SU-DHL-6 (cell line): ENCODE data around the gene TNN.

Source experiments
- H2AFZ ChIP-seq: fragments of 200-600 bp; sonication (generic); 2 replicates; pipeline ENCODE4 v1.6.1; 2014; ENCODE audit warnings: low read depth, mild to moderate bottlenecking, moderate library complexity, mixed read lengths, antibody characterized with exemption, low read length; ENCODE audit not compliant: severe bottlenecking
- H3F3A ChIP-seq: fragments of 200-600 bp; shearing (Covaris generic); 2 replicates; pipeline ENCODE4 v1.6.0; 2016; ENCODE audit warnings: antibody characterized with exemption, mild to moderate bottlenecking; ENCODE audit not compliant: insufficient read depth
- H3K27ac ChIP-seq: fragments of 200-600 bp; sonication (generic); 2 replicates; pipeline ENCODE4 v1.5.1; 2016; ENCODE audit warnings: low read depth, mild to moderate bottlenecking, low read length, moderate library complexity, mixed read lengths
- H3K27me3 ChIP-seq: fragments of 200-600 bp; sonication (generic), shearing (Covaris generic); 2 replicates; pipeline ENCODE4 v1.6.0; 2014; ENCODE audit warnings: mild to moderate bottlenecking, low read length
- H3K36me3 ChIP-seq: fragments of 200-600 bp; sonication (generic); 2 replicates; pipeline ENCODE4 v1.6.1; 2014; ENCODE audit warnings: mild to moderate bottlenecking, low read length, mixed read lengths
- H3K4me2 ChIP-seq: fragments of 300-600, 200-600 bp; shearing (Covaris generic), sonication (generic); 2 replicates; pipeline ENCODE4 v1.6.0; 2014; ENCODE audit warnings: low read length, low read depth, mild to moderate bottlenecking; ENCODE audit not compliant: poor library complexity, severe bottlenecking
- H3K4me3 ChIP-seq: fragments of 200-600 bp; sonication (generic); 2 replicates; pipeline ENCODE4 v1.5.1; 2014; ENCODE audit warnings: antibody characterized with exemption, low read length, mild to moderate bottlenecking, mixed read lengths; ENCODE audit not compliant: insufficient read depth, poor library complexity, severe bottlenecking
- H3K79me2 ChIP-seq: fragments of 200-600 bp; sonication (generic); 2 replicates; pipeline ENCODE4 v1.6.1; 2014; ENCODE audit warnings: mild to moderate bottlenecking, low read length, moderate library complexity; ENCODE audit not compliant: insufficient read depth
- H3K9ac ChIP-seq: fragments of 200-600 bp; sonication (generic); 2 replicates; pipeline ENCODE4 v1.7.0; 2014; ENCODE audit warnings: mild to moderate bottlenecking, low read length
- H3K9me2 ChIP-seq: fragments of 200-600 bp; sonication (generic); replicated peaks from 2 replicates; pipeline ENCODE4 v1.6.1; 2014; ENCODE audit warnings: low read length; ENCODE audit not compliant: insufficient read depth
- H3K9me3 ChIP-seq: fragments of 200-600 bp; sonication (generic); 2 replicates; pipeline ENCODE4 v1.6.1; 2014; ENCODE audit warnings: low read length, mixed read lengths; ENCODE audit not compliant: insufficient read depth
- H4K20me1 ChIP-seq: fragments of 200-600 bp; sonication (generic); 2 replicates; pipeline ENCODE4 v1.6.1; 2014; ENCODE audit warnings: low read depth, mild to moderate bottlenecking, antibody characterized with exemption, low read length, moderate library complexity, mixed read lengths
- CTCF ChIP-seq: fragments of 200-600 bp; sonication (generic); IDR thresholded peaks from one replicate; pipeline ENCODE4 v1.5.1; 2017; ENCODE audit warnings: antibody characterized with exemption, mild to moderate bottlenecking, low read length, moderate library complexity; ENCODE audit not compliant: insufficient read depth, poor library complexity, severe bottlenecking
- EZH2phosphoT487 ChIP-seq: fragments of 200-600 bp; sonication (generic), shearing (Covaris generic); conservative IDR thresholded peaks from 2 replicates; pipeline ENCODE4 v1.6.1; 2018; ENCODE audit warnings: mild to moderate bottlenecking, antibody characterized with exemption, low read length, moderate library complexity, mixed read lengths

Gene TNN

DNA sequence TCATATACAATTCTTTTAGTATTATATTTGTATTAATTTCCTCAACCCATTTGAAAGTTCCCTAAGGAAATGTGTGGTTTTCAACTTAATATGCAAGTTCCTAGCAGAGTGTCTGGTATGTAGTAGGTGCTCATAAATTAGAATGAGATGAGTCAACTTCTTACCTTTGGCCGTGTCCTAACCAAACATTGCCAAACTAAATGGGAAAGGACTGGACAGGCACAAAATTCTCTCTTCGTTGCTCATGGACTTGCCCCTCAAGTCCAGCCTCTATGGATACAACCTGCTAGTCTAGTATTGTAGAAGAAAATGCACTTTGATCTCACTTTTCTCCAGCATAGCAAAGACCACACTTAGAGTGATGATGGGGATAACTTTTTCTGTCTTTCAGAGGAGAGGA lies 32.9 kb upstream of the TNN start:
- TF ChIP-seq CTCF (no peak), EZH2phosphoT487 (no peak)
- no peak overlapping the region for H3K4me2 ChIP-seq
- no peak overlapping the region for H3K9ac ChIP-seq
- no peaks in the 10 kb centered on the region for H4K20me1 ChIP-seq
- no peaks in the 10 kb centered on the region for H3K9me2 ChIP-seq
- H3F3A ChIP-seq, result no peaks in the 10 kb centered on the region
- H3K9me3 ChIP-seq, result no peaks in the 10 kb centered on the region
- H2AFZ ChIP-seq, result no peak overlapping the region
- H3K79me2 ChIP-seq, result no peaks in the 10 kb centered on the region
- H3K36me3 ChIP-seq, result no peaks in the 10 kb centered on the region
- H3K27ac ChIP-seq, result no peak overlapping the region
- H3K27me3 ChIP-seq, result no peaks in the 10 kb centered on the region
- H3K4me3 ChIP-seq, result no peak overlapping the region

- Histone ChIP-seq H3K9me3 (no peaks in the 10 kb centered on the region), H3K4me3 (no peak overlapping the region), H2AFZ (no peak overlapping the region), H3K36me3 (no peaks in the 10 kb centered on the region), H3K4me2 (no peak overlapping the region), H3K79me2 (no peaks in the 10 kb centered on the region), H4K20me1 (no peaks in the 10 kb centered on the region), H3K27me3 (no peaks in the 10 kb centered on the region), H3K9ac (no peak overlapping the region), H3K9me2 (no peaks in the 10 kb centered on the region), H3K27ac (no peak overlapping the region), H3F3A (no peaks in the 10 kb centered on the region)
- TF ChIP-seq EZH2phosphoT487, result no peak
- TF ChIP-seq CTCF, result no peak
Measured at GRCh38 chr1:175035865-175036264, 31.8 kb upstream of the TNN start.

DNA sequence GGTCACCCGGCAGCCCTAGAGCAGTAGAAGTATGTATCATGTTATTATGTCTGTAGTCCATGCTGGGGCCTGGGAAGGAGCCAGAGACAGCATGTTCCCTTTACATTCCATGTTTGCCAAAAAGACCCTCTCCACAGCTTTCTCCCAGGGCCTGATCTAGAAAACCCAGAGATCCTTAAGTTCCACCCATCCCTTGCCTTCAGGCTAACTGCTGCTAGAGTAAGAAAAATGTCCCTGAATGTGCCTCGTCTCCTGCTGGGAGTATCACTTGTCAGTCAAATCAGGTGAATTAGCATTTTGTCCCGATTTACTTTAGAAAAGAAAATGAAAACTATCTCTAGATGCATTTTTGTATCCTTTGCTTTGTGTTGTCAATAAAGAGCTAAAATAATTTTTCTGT lies 31.2 kb upstream of the TNN start:
- no peak overlapping the region for H3K4me2 ChIP-seq
- no peaks in the 10 kb centered on the region for H3K9me3 ChIP-seq
- no peaks in the 10 kb centered on the region for H3K9me2 ChIP-seq
- no peaks in the 10 kb centered on the region for H3K36me3 ChIP-seq
- no peak overlapping the region for H3K27ac ChIP-seq
- no peaks in the 10 kb centered on the region for H4K20me1 ChIP-seq
- H3K4me3 ChIP-seq, result no peak overlapping the region
- no peaks in the 10 kb centered on the region for H3K27me3 ChIP-seq
- H3K79me2 ChIP-seq, result no peaks in the 10 kb centered on the region
- H3F3A ChIP-seq, result no peaks in the 10 kb centered on the region
- no peak overlapping the region for H3K9ac ChIP-seq
- H2AFZ ChIP-seq, result no peak overlapping the region
- no peak for TF ChIP-seq CTCF
- no peak for TF ChIP-seq EZH2phosphoT487

- TF ChIP-seq CTCF, result no peak
- no peak for TF ChIP-seq EZH2phosphoT487
- Histone ChIP-seq H3K4me3 (no peak overlapping the region), H3F3A (no peaks in the 10 kb centered on the region), H3K27me3 (no peaks in the 10 kb centered on the region), H3K27ac (no peak overlapping the region), H3K36me3 (no peaks in the 10 kb centered on the region), H2AFZ (no peak overlapping the region), H3K9me3 (no peaks in the 10 kb centered on the region), H3K9me2 (no peaks in the 10 kb centered on the region), H3K9ac (no peak overlapping the region), H3K4me2 (no peak overlapping the region), H4K20me1 (no peaks in the 10 kb centered on the region), H3K79me2 (no peaks in the 10 kb centered on the region)
Measured at GRCh38 chr1:175037416-175037815, 30.2 kb upstream of the TNN start.
